HFFc6 (cell line): ENCODE measurements around the gene ZNF580. TPM values are rescaled to one million over a fixed set of nuclear protein-coding genes. Genes with fewer than 3 reads are reported as not detected.

Experiments used
- total RNA-seq, 6 experiments: library from RNA; stranded (reverse); fragmentation: NEBNext Ultra II Directional; extraction: Animal tissue kit (Norgen Biotek cat#: 25700); gene quantifications; 2 replicates in 1 of 6; 3 replicates in 5 of 6; pipeline ENCODE4 v1.2.3, GENCODE V29; 2021

Gene ZNF580
- total RNA-seq, 6 experiments from 2014 or later: 51.0 to 60.5 (median 57.7) TPM

Other genes with a start within 250 kb of the ZNF580 start
- 100 to 1,000 TPM; 181 to 356 (median 309) TPM for gene UBE2S, start 233.2 kb upstream of the ZNF580 start, total RNA-seq
- not detected for gene SHISA7, start 197.7 kb upstream of the ZNF580 start, total RNA-seq
- 10 to 100 TPM; 60.1 to 81.4 (median 66.8) TPM for gene ISOC2, start 179.4 kb upstream of the ZNF580 start, total RNA-seq
- gene C19orf85, start 176.3 kb upstream of the ZNF580 start, total RNA-seq: not detected
- gene ZNF628, start 164.4 kb upstream of the ZNF580 start, total RNA-seq: 10 to 100 TPM in 2 of 6 experiments, 1 to 10 TPM in 4; 8.6 to 11.3 (median 9.5) TPM
- 10 to 100 TPM; 53.3 to 72.0 (median 61.3) TPM for gene NAT14, start 155.8 kb upstream of the ZNF580 start, total RNA-seq
- gene SSC5D, start 152.6 kb upstream of the ZNF580 start, total RNA-seq: 10 to 100 TPM; 47.7 to 59.9 (median 51.9) TPM
- gene SBK2, start 103.9 kb upstream of the ZNF580 start, total RNA-seq: not detected
- gene SBK3, start 95.5 kb upstream of the ZNF580 start, total RNA-seq: not detected
- 10 to 100 TPM; 19.0 to 24.3 (median 22.0) TPM for gene ZNF579, start 60.2 kb upstream of the ZNF580 start, total RNA-seq
- gene FIZ1, start 41.5 kb upstream of the ZNF580 start, total RNA-seq: 10 to 100 TPM in 5 of 6 experiments, 1 to 10 TPM in 1; 9.9 to 13.1 (median 11.9) TPM
- 10 to 100 TPM in 5 of 6 experiments, 1 to 10 TPM in 1; 9.3 to 12.0 (median 10.7) TPM for gene ZNF524, start 40.7 kb upstream of the ZNF580 start, total RNA-seq
- gene ZNF865, start 35.4 kb upstream of the ZNF580 start, total RNA-seq: 10 to 100 TPM; 13.3 to 14.1 (median 13.8) TPM
- 1 to 10 TPM; 4.6 to 5.3 (median 4.8) TPM for gene ZNF784, start 16.4 kb upstream of the ZNF580 start, total RNA-seq
- 10 to 100 TPM; 20.1 to 25.8 (median 21.9) TPM for gene ZNF581, start 2.6 kb downstream of the ZNF580 start, total RNA-seq
- 10 to 100 TPM; 12.9 to 17.4 (median 14.0) TPM for gene CCDC106, start 7.2 kb downstream of the ZNF580 start, total RNA-seq
- gene U2AF2, start 14.0 kb downstream of the ZNF580 start, total RNA-seq: 100 to 1,000 TPM; 212 to 241 (median 226) TPM
- 100 to 1,000 TPM; 176 to 191 (median 185) TPM for gene EPN1, start 34.2 kb downstream of the ZNF580 start, total RNA-seq
- not detected for gene NLRP9, start 97.4 kb downstream of the ZNF580 start, total RNA-seq
- not detected for gene RFPL4A, start 118.1 kb downstream of the ZNF580 start, total RNA-seq
- gene RFPL4AL1, start 128.1 kb downstream of the ZNF580 start, total RNA-seq: under 1 TPM in 1 of 6 experiments, not detected in 5; 0.23 TPM
- gene NLRP11, start 191.0 kb downstream of the ZNF580 start, total RNA-seq: under 1 TPM in 3 of 6 experiments, not detected in 3; 0.05 to 0.11 (median 0.05) TPM
- not detected for gene NLRP4, start 195.5 kb downstream of the ZNF580 start, total RNA-seq